Measurements from ENCODE around the gene APOC3.

APOC3 gene

GRCh38 chr11:116788975-116789374 lies 40.7 kb upstream of the APOC3 start:
- TF ChIP-seq, protein P1, sequence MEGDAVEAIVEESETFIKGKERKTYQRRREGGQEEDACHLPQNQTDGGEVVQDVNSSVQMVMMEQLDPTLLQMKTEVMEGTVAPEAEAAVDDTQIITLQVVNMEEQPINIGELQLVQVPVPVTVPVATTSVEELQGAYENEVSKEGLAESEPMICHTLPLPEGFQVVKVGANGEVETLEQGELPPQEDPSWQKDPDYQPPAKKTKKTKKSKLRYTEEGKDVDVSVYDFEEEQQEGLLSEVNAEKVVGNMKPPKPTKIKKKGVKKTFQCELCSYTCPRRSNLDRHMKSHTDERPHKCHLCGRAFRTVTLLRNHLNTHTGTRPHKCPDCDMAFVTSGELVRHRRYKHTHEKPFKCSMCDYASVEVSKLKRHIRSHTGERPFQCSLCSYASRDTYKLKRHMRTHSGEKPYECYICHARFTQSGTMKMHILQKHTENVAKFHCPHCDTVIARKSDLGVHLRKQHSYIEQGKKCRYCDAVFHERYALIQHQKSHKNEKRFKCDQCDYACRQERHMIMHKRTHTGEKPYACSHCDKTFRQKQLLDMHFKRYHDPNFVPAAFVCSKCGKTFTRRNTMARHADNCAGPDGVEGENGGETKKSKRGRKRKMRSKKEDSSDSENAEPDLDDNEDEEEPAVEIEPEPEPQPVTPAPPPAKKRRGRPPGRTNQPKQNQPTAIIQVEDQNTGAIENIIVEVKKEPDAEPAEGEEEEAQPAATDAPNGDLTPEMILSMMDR (IDR thresholded peaks at IDR 0.05; ENCODE audit: low read depth, low read length) = no peak
- no peak for DNase-seq (ENCODE audit: extremely low read depth, low read depth)

DNA sequence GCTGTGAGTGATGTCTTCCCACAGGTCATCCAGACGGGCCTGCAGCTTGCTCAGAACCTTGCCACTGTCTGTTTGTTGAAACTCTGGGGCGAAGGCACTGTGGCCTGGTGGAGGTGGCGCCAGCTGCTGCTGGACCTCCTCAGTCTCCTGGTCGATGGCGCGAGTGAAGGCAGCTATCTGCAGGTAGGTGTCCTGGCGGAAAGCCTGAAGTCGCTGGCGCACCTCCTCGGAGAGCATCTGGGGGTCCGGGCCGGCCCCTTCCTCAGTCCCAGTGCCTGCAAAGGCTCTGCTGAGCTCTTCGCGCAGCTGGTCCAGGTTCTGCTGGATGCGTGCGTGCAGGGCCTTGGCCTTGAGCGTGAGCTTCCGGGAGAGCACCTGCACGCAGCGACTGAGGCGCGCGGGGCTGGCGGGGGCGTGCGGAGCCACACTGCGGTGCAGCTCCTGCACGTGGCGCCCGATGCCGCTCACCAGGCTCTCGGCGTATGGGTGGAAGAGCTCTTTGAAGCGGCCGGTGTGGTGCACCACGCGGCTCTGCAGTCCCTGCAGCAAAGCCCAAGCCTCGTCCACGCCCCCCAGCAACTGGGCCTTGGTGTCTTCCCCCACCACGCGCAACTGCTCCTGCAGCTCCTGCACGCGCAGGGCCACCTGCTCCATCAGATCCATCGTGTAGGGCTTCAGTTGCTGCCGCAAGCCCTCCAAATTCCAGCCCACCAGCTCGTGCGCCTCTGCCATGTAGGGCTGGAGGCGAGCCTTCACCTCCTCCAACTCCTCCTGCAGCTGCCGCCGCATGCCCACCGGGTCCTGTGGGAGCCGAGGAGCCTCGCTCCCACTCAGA lies 39.3 kb upstream of the APOC3 start:
- TF ChIP-seq, protein P1 (IDR thresholded peaks at IDR 0.05; ENCODE audit: low read depth, low read length) = no peak
- no peak for DNase-seq (ENCODE audit: extremely low read depth, low read depth)

DNA sequence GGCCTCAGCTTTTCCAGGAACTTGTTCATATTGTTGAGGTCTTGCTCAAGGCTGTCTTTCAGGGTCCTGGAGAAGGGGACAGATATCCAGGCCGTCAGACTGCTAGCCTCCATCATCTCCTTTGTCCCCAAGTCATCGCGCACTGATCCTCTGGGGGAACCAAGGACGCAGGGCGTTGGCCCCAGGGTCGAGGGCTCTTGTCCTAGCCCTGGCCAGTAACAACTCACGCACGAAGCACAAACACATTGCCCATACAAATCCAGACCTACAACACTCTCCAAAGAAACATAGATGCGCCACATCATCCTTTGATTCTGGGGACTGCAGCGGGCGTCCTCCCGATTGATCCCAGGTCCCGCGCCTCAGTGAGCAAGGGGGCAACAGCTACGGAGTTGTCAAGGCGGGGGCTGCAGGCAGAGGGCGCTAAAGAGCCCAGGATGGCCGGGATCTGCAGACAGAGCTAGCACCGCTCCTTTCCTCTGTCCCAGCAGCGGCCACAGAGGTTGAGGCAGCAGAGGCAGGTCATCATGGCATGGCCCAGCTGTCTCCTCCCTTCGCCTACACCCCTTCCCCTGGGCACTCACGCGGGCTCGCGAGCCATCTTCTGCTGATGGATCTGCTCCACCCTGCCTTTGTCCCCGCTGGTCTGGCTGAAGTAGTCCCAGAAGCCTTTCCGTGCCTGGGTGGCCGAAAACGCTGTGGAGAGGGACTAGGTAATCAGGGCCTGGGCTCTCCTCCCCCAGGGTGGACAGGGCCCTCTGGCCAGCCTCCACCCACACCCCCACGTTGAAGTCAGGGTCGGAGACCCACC lies 38.5 kb upstream of the APOC3 start:
- DNase-seq (ENCODE audit: extremely low read depth, low read depth) = peak; percentile 20
- TF ChIP-seq, protein P1 (IDR thresholded peaks at IDR 0.05; ENCODE audit: low read depth, low read length) = peak; percentile 93

DNA sequence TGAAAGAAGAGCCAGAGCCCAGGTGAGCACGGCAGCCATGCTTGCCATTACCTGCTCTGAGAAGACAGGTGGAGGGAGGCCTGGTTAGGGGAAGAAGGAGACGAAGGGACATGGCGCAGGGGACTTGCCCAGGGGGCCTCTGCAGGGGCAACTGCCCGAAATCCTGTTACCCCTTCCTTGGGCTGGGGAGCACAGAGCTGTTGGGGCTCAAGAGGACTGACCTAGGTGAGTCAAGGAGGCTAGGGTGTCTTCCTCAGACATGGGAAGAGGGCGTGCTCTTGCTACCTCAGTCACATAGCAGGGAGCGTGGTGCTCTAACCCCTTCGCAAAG lies 37.9 kb upstream of the APOC3 start, which contains the start of gene APOA5:
APOA5 (minus strand) TSS at position 67 of the 331 bp plus-strand sequence; CDS start at position 48, 19 bp downstream.
- DNase-seq (ENCODE audit: extremely low read depth, low read depth) = no peak
- TF ChIP-seq, protein P1 (IDR thresholded peaks at IDR 0.05; ENCODE audit: low read depth, low read length) = no peak

- TF ChIP-seq, protein P1 (IDR thresholded peaks at IDR 0.05; ENCODE audit: low read depth, low read length) = no peak
- DNase-seq (ENCODE audit: extremely low read depth, low read depth) = no peak
Measured at GRCh38 chr11:116792144-116792868, 37.4 kb upstream of the APOC3 start.

DNA sequence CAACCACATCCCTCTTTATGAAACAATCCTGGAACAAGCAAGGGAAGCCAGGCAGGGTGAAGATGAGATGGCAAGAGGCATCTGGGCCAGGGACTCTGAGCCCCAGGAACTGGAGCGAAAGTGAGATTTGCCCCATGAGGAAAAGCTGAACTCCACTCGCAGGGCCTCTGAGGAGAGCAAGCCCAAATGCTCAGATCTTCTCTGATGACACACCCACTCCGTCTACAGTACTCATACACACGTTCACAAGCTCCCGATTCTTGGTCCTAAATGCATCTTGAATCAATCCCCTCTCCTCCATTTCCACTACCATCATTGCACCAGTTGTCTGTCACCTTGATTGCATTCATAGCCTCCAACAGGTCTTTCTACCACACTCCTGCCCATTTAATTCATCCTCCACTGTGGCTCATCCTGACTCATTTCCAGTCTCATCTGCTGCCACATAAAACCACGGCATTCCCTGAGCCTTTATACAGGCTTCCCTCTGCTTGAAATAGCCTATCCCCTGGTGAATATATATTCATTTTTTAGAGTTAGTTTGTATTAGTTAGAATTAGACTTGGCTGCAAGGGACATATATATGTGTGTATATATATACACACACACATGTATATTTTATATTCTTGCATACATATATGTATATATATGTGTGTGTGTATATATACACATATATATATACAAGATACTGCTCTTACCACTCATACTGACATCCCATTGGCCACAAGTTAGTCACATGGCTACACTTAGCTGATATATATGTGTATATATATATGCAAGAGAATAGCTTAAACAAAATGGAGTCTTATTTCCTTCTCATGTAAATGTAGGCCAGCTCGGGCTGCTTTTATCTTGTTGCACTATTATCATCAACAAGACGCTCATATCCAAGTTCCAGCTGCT lies 36.6 kb upstream of the APOC3 start:
- TF ChIP-seq, protein P1 (IDR thresholded peaks at IDR 0.05; ENCODE audit: low read depth, low read length) = no peak
- DNase-seq (ENCODE audit: extremely low read depth, low read depth) = no peak

All from AG09319 (cell line).